Trophoblast cell (in vitro differentiated cells and primary cell): Measurements from ENCODE around the gene MEIS3.

Source experiments
- DNase-seq, 2 donors: peaks; one replicate each; pipeline ENCODE4 v3.0.0-alpha.2; 2016
- H2AFZ ChIP-seq: 2 replicates; pipeline ENCODE4 v1.6.1; 2013; ENCODE audit warnings: low read length, moderate library complexity, mild to moderate bottlenecking; ENCODE audit not compliant: insufficient read depth, poor library complexity
- H2AK5ac ChIP-seq: 2 replicates; pipeline ENCODE4 v1.6.1; 2013; ENCODE audit warnings: mild to moderate bottlenecking, low read length
- H2BK120ac ChIP-seq: 2 replicates; pipeline ENCODE4 v1.6.1; 2013; ENCODE audit warnings: low read length, mild to moderate bottlenecking, moderate library complexity; ENCODE audit not compliant: insufficient read depth, poor library complexity
- H2BK12ac ChIP-seq: 2 replicates; pipeline ENCODE4 v1.6.1; 2013; ENCODE audit warnings: mild to moderate bottlenecking, low read length, moderate library complexity
- H2BK5ac ChIP-seq: 2 replicates; pipeline ENCODE4 v1.6.1; 2013; ENCODE audit warnings: low read length, low read depth, moderate library complexity, mild to moderate bottlenecking; ENCODE audit not compliant: poor library complexity
- H3K14ac ChIP-seq: 2 replicates; pipeline ENCODE4 v1.6.1; 2013; ENCODE audit warnings: mild to moderate bottlenecking, low read length
- H3K18ac ChIP-seq: 2 replicates; pipeline ENCODE4 v1.6.1; 2013; ENCODE audit warnings: mild to moderate bottlenecking, low read length
- H3K23ac ChIP-seq: 2 replicates; pipeline ENCODE4 v1.6.1; 2013; ENCODE audit warnings: low read length
- H3K27ac ChIP-seq: 2 replicates; pipeline ENCODE4 v1.5.1; 2013; ENCODE audit warnings: low read depth, mild to moderate bottlenecking, inconsistent platforms, low read length, moderate library complexity
- H3K27me3 ChIP-seq: 2 replicates; pipeline ENCODE4 v1.6.1; 2013; ENCODE audit warnings: inconsistent platforms, mild to moderate bottlenecking, low read length, moderate library complexity; ENCODE audit not compliant: insufficient read depth
- H3K36me3 ChIP-seq, 2 experiments: 1 replicate in 1 of 2; 2 replicates in 1 of 2; pipeline ENCODE4 v1.6.1; 2013; ENCODE audit warnings: low read length in 2 of 2, mild to moderate bottlenecking in 2 of 2, moderate library complexity in 1 of 2; ENCODE audit not compliant: insufficient read depth in 2 of 2, control insufficient read depth in 1 of 2
- H3K4ac ChIP-seq: 2 replicates; pipeline ENCODE4 v1.6.1; 2013; ENCODE audit warnings: low read depth, mild to moderate bottlenecking, low read length, moderate library complexity
- H3K4me1 ChIP-seq, 2 experiments: 1 replicate in 1 of 2; 2 replicates in 1 of 2; pipeline ENCODE4 v1.6.1; 2013; ENCODE audit warnings: low read length in 2 of 2, mild to moderate bottlenecking in 2 of 2, moderate library complexity in 1 of 2; ENCODE audit not compliant: insufficient read depth in 2 of 2, control insufficient read depth in 1 of 2
- H3K4me2 ChIP-seq: 2 replicates; pipeline ENCODE4 v1.6.1; 2013; ENCODE audit warnings: inconsistent platforms, mild to moderate bottlenecking, low read length, moderate library complexity
- H3K4me3 ChIP-seq: 2 replicates; pipeline ENCODE4 v1.5.1; 2013; ENCODE audit warnings: mild to moderate bottlenecking, low read depth, low read length, inconsistent platforms
- H3K79me1 ChIP-seq: one replicate; pipeline ENCODE4 v1.6.1; 2013; ENCODE audit warnings: low read length
- H3K79me2 ChIP-seq: 2 replicates; pipeline ENCODE4 v1.6.1; 2013; ENCODE audit warnings: low read length, mild to moderate bottlenecking; ENCODE audit not compliant: control insufficient read depth, insufficient read depth, poor library complexity
- H3K9ac ChIP-seq: 2 replicates; pipeline ENCODE4 v1.6.1; 2013; ENCODE audit warnings: mild to moderate bottlenecking, low read length
- H3K9me3 ChIP-seq: 2 replicates; pipeline ENCODE4 v1.6.1; 2013; ENCODE audit warnings: low read depth, mild to moderate bottlenecking, control low read depth, inconsistent platforms, low read length; ENCODE audit not compliant: insufficient read depth
- H4K12ac ChIP-seq: 2 replicates; pipeline ENCODE4 v1.6.1; 2013; ENCODE audit warnings: low read depth, mild to moderate bottlenecking, low read length, moderate library complexity
- H4K8ac ChIP-seq: 2 replicates; pipeline ENCODE4 v1.6.1; 2013; ENCODE audit warnings: low read depth, mild to moderate bottlenecking, low read length, moderate library complexity
- H4K91ac ChIP-seq: one replicate; pipeline ENCODE4 v1.6.1; 2013; ENCODE audit warnings: low read depth, mild to moderate bottlenecking, low read length, moderate library complexity
- WGBS: extraction: QIAGEN DNeasy Blood & Tissue Kit; methylation state at CpG from one replicate; pipeline ENCODE4 v1.1.7; 2013; ENCODE audit warnings: missing lambda C conversion rate; ENCODE audit not compliant: insufficient read length, insufficient coverage; ENCODE audit errors: extremely low coverage; 5-methylcytosine and 5-hydroxymethylcytosine counted together

The MEIS3 gene

GRCh38 chr19:47450478-47450877 is 31.2 kb upstream of the MEIS3 start:
- no peak overlapping the region for H3K27ac ChIP-seq
- no peak overlapping the region for H3K23ac ChIP-seq
- H3K4me2 ChIP-seq, result no peak overlapping the region
- H3K79me1 ChIP-seq, result no peaks in the 10 kb centered on the region
- H2BK5ac ChIP-seq, result no peak overlapping the region
- peaks cover 24% of the 10 kb centered on the region for H3K27me3 ChIP-seq
- H3K18ac ChIP-seq, result no peak overlapping the region
- H2BK12ac ChIP-seq, result no peak overlapping the region
- H3K4me1 ChIP-seq, result peaks cover 7 to 11% of the 10 kb centered on the region in 2 experiments
- H3K9ac ChIP-seq, result no peak overlapping the region
- H3K4ac ChIP-seq, result no peak overlapping the region
- H2AK5ac ChIP-seq, result no peak overlapping the region
- no peak overlapping the region for H4K8ac ChIP-seq
- no peak overlapping the region for H2BK120ac ChIP-seq
- no peak for DNase-seq
- H2AFZ ChIP-seq, result no peak overlapping the region
- H3K4me3 ChIP-seq, result no peak overlapping the region
- H3K14ac ChIP-seq, result no peak overlapping the region
- H4K12ac ChIP-seq, result no peak overlapping the region
- H3K79me2 ChIP-seq, result no peaks in the 10 kb centered on the region
- no peak overlapping the region for H4K91ac ChIP-seq
- no peaks in the 10 kb centered on the region for H3K36me3 ChIP-seq
- no CpG with 5 or more reads among the region's 7 CpGs for WGBS
- peaks cover 23% of the 10 kb centered on the region for H3K9me3 ChIP-seq

- Histone ChIP-seq H2BK12ac (no peak overlapping the region), H3K4me1 (peaks cover 7 to 11% of the 10 kb centered on the region in 2 experiments), H4K12ac (no peak overlapping the region), H3K27me3 (peaks cover 25% of the 10 kb centered on the region), H2AFZ (no peak overlapping the region), H2BK120ac (no peak overlapping the region), H3K18ac (no peak overlapping the region), H3K23ac (no peak overlapping the region), H3K14ac (no peak overlapping the region), H3K27ac (no peak overlapping the region), H3K4me2 (no peak overlapping the region), H3K79me1 (no peaks in the 10 kb centered on the region), H4K8ac (no peak overlapping the region), H4K91ac (no peak overlapping the region), H3K36me3 (no peaks in the 10 kb centered on the region), H2BK5ac (no peak overlapping the region), H3K9me3 (peaks cover 23% of the 10 kb centered on the region), H2AK5ac (no peak overlapping the region), H3K79me2 (no peaks in the 10 kb centered on the region), H3K4me3 (no peak overlapping the region), H3K9ac (no peak overlapping the region), H3K4ac (no peak overlapping the region)
- DNase-seq, result no peak
- no CpG with 5 or more reads among the region's 9 CpGs for WGBS
Observed at GRCh38 chr19:47448360-47448727, 29.0 kb upstream of the MEIS3 start.

- Histone ChIP-seq H3K79me1 (no peaks in the 10 kb centered on the region), H2BK5ac (no peak overlapping the region), H3K27ac (no peak overlapping the region), H3K4ac (no peak overlapping the region), H3K4me1 (peaks cover 7 to 11% of the 10 kb centered on the region in 2 experiments), H4K91ac (no peak overlapping the region), H3K23ac (no peak overlapping the region), H4K12ac (no peak overlapping the region), H3K9me3 (peaks cover 23% of the 10 kb centered on the region), H3K4me2 (peak overlapping the region; percentile 31), H3K36me3 (no peaks in the 10 kb centered on the region), H3K9ac (no peak overlapping the region), H3K79me2 (no peaks in the 10 kb centered on the region), H2AFZ (no peak overlapping the region), H2BK120ac (no peak overlapping the region), H4K8ac (no peak overlapping the region), H3K14ac (no peak overlapping the region), H2AK5ac (no peak overlapping the region), H2BK12ac (no peak overlapping the region), H3K18ac (no peak overlapping the region), H3K27me3 (peaks cover 25% of the 10 kb centered on the region), H3K4me3 (peak overlapping the region; percentile 49)
- peak in 1 of 2 donors; percentile 29 for DNase-seq
- no CpG with 5 or more reads among the region's 95 CpGs for WGBS
Observed at GRCh38 chr19:47447470-47448359, 28.4 kb upstream of the MEIS3 start.

GRCh38 chr19:47446534-47447469 is 27.5 kb upstream of the MEIS3 start:
- Histone ChIP-seq H3K79me2 (no peaks in the 10 kb centered on the region), H2AK5ac (no peak overlapping the region), H3K4me2 (no peak overlapping the region), H3K18ac (no peak overlapping the region), H3K27ac (no peak overlapping the region), H2BK120ac (no peak overlapping the region), H3K36me3 (no peaks in the 10 kb centered on the region), H3K27me3 (peaks cover 25% of the 10 kb centered on the region), H3K9ac (no peak overlapping the region), H4K91ac (no peak overlapping the region), H2BK12ac (no peak overlapping the region), H4K12ac (no peak overlapping the region), H3K23ac (no peak overlapping the region), H2BK5ac (no peak overlapping the region), H2AFZ (no peak overlapping the region), H3K9me3 (peaks cover 23% of the 10 kb centered on the region), H3K4ac (no peak overlapping the region), H3K79me1 (no peaks in the 10 kb centered on the region), H4K8ac (no peak overlapping the region), H3K4me3 (no peak overlapping the region), H3K14ac (no peak overlapping the region), H3K4me1 (peaks cover 7 to 11% of the 10 kb centered on the region in 2 experiments)
- DNase-seq, result no peak
- WGBS, result no CpG with 5 or more reads among the region's 28 CpGs
